HepG2 (cell line): ENCODE measurements around the gene SETD2. TPM values are rescaled to one million over a fixed set of nuclear protein-coding genes. Genes with fewer than 3 reads are reported as not detected.

Experiments used
- ATAD3A ChIP-seq: sonication (generic); formaldehyde crosslinking; IDR thresholded peaks from 2 replicates; pipeline ENCODE4 v1.4.0; 2020; ENCODE audit warnings: missing genetic modification reagents
- CBFB ChIP-seq: sonication (generic); formaldehyde crosslinking; IDR thresholded peaks from 2 replicates; pipeline ENCODE4 v1.4.0; 2020; ENCODE audit warnings: missing genetic modification reagents
- CC2D1A ChIP-seq: sonication (generic); formaldehyde crosslinking; IDR thresholded peaks from 2 replicates; pipeline ENCODE4 v1.8.1; 2023; ENCODE audit warnings: mild to moderate bottlenecking, missing genetic modification reagents
- ELF4 ChIP-seq: sonication (generic); formaldehyde crosslinking; IDR thresholded peaks from 2 replicates; pipeline ENCODE4 v1.5.0; 2020; ENCODE audit warnings: missing genetic modification reagents, mild to moderate bottlenecking, moderate library complexity, borderline replicate concordance
- EZH2 ChIP-seq: conservative IDR thresholded peaks from 2 replicates; pipeline ENCODE4 v1.6.1; 2012; ENCODE audit warnings: mild to moderate bottlenecking, low read depth, low read length, moderate library complexity
- FOXA3 ChIP-seq: IDR thresholded peaks from 2 replicates; pipeline ENCODE4 v1.6.1; 2016; ENCODE audit warnings: missing genetic modification reagents, missing compliant biosample characterization
- GLI4 ChIP-seq: sonication (generic); formaldehyde crosslinking; IDR thresholded peaks from 2 replicates; pipeline ENCODE4 v1.5.1; 2020; ENCODE audit warnings: missing genetic modification reagents, mild to moderate bottlenecking, moderate library complexity, borderline replicate concordance
- JUN ChIP-seq: sonication (generic); formaldehyde crosslinking; IDR thresholded peaks from 2 replicates; pipeline ENCODE4 v1.4.0; 2020; ENCODE audit warnings: mild to moderate bottlenecking, missing genetic modification reagents
- MAFK ChIP-seq, 2 experiments: IDR thresholded peaks in 1 of 2; conservative IDR thresholded peaks in 1 of 2; 2 replicates each; pipeline ENCODE4 v1.6.1; 2011; ENCODE audit warnings: improper control_type of control experiment in 2 of 2, low read length in 2 of 2
- MLX ChIP-seq: IDR thresholded peaks from 2 replicates; pipeline ENCODE4 v1.6.1; 2016
- MTA3 ChIP-seq: sonication (generic); formaldehyde crosslinking; IDR thresholded peaks from 2 replicates; pipeline ENCODE4 v1.4.0; 2020; ENCODE audit warnings: missing genetic modification reagents
- MXD4 ChIP-seq: IDR thresholded peaks from 2 replicates; pipeline ENCODE4 v1.6.1; 2016; ENCODE audit warnings: mild to moderate bottlenecking, missing biosample characterization, missing genetic modification reagents
- PBX2 ChIP-seq: IDR thresholded peaks from 2 replicates; pipeline ENCODE4 v1.6.1; 2016; ENCODE audit warnings: control low read depth
- PHF8 ChIP-seq: sonication (generic); formaldehyde crosslinking; IDR thresholded peaks from 2 replicates; pipeline ENCODE4 v1.5.0; 2020; ENCODE audit warnings: missing genetic modification reagents
- SKI ChIP-seq: fragments of 450-650 bp; IDR thresholded peaks from one replicate; pipeline ENCODE4 v1.6.1; 2018; ENCODE audit warnings: mild to moderate bottlenecking; ENCODE audit not compliant: partially characterized antibody
- YY1 ChIP-seq: IDR thresholded peaks from 2 replicates; pipeline ENCODE4 v1.6.1; 2011; ENCODE audit warnings: low read length, low read depth, moderate library complexity, mild to moderate bottlenecking; ENCODE audit not compliant: insufficient read depth, insufficient replicate concordance
- ZEB1 ChIP-seq: IDR thresholded peaks from 2 replicates; pipeline ENCODE4 v1.6.1; 2012; ENCODE audit warnings: mild to moderate bottlenecking, low read depth, inconsistent platforms; ENCODE audit not compliant: insufficient replicate concordance
- ZNF225 ChIP-seq: sonication (generic); formaldehyde crosslinking; IDR thresholded peaks from 2 replicates; pipeline ENCODE4 v1.4.0; 2020; ENCODE audit warnings: mild to moderate bottlenecking, missing genetic modification reagents
- ZNF292 ChIP-seq: sonication (generic); formaldehyde crosslinking; IDR thresholded peaks from 2 replicates; pipeline ENCODE4 v1.8.1; 2022; ENCODE audit warnings: mild to moderate bottlenecking, low read depth, missing genetic modification reagents, borderline replicate concordance
- ZNF615 ChIP-seq: sonication (generic); formaldehyde crosslinking; IDR thresholded peaks from 2 replicates; pipeline ENCODE4 v1.5.0; 2020; ENCODE audit warnings: mild to moderate bottlenecking, missing genetic modification reagents, borderline replicate concordance
- ZNF746 ChIP-seq: sonication (generic); formaldehyde crosslinking; IDR thresholded peaks from 2 replicates; pipeline ENCODE4 v1.8.0; 2022; ENCODE audit warnings: mild to moderate bottlenecking, missing genetic modification reagents
- polyA plus RNA-seq, 8 experiments: library from polyadenylated mRNA; depleted of rRNA in 3 of 8; stranded (reverse) in 7 of 8; unstranded in 1 of 8; fragments of >200 nt; fragmentation: Illumina TruSeq in 4 of 8; extraction: Trizol in 4 of 8; gene quantifications; 2 replicates each; pipeline versions ENCODE4 v1.2.1 to v1.2.3, GENCODE V29; 2011 to 2016; ENCODE audit warnings: low read depth in 4 of 8, missing spikeins in 1 of 8, mixed read lengths in 1 of 8; ENCODE audit not compliant: insufficient read depth in 1 of 8
- total RNA-seq, 5 experiments: library from RNA; depleted of rRNA; stranded (reverse); fragments of >200 nt; fragmentation: Illumina TruSeq; extraction: Trizol; gene quantifications; 2 replicates each; pipeline ENCODE4 v1.2.3, GENCODE V29; 2016; ENCODE audit warnings: low read depth in 1 of 5
- TF ChIP-seq, protein P1 (sequence below): sonication (generic); formaldehyde crosslinking; IDR thresholded peaks from 2 replicates; pipeline ENCODE4 v1.4.0; 2020; ENCODE audit warnings: missing genetic modification reagents, borderline replicate concordance
- TF ChIP-seq, protein P2 (sequence below): sonication (generic); formaldehyde crosslinking; IDR thresholded peaks from 2 replicates; pipeline ENCODE4 v1.4.0; 2020; ENCODE audit warnings: missing genetic modification reagents

SETD2 gene
- total and polyA plus RNA-seq, 2 of the 13 experiments (the other 11 are each of a cell fraction or from before 2014, with no cell fraction given): 14.2 to 24.2 TPM

DNA sequence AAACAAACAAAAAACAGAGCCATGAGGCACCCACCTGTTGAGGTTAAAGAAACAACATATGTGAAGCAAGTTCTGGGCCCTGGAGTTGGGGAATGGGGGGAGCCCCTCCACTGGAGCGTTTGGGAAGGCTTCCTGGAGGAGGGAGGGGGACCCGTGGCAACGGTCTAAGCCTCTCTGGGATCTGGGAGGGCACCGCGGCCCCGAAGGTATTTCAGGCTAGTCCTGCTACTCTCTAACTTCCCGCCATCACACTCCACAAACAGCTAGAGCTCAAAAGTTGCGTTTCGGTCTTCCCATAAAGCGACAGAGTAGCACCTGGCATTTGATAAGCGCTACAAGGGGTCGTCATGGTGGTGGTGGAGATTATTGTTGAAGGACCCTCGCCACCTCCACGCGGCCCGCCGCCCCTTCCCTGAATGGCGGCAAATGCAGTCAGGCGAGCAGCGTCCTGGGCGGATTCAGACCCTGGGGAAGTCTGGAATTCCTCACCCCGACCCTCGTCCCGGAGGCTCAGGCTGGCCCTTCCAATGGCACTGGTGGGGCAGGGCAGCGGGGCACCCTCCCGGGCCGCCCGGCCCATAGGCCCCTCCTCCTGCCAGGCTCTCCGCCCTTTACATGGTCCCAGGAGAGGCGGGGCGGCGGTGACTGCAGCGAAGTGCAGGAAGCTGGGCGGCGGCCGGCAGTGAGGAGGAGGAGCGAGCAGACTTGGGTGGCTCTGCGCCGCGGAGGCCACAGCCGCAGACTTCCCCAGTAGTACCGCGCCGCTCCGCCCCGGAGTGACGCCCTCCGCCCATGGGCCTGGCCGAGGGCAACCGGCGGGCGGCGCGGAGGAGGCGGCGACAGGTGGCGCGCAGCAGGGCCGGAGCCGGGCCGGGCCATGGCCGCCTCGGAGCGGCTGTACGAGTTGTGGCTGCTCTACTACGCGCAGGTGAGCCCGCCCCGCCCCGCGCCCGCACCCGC, 184.6 kb downstream of the SETD2 start, which contains the start of gene NBEAL2 (continued):
- TF ChIP-seq, protein P1, sequence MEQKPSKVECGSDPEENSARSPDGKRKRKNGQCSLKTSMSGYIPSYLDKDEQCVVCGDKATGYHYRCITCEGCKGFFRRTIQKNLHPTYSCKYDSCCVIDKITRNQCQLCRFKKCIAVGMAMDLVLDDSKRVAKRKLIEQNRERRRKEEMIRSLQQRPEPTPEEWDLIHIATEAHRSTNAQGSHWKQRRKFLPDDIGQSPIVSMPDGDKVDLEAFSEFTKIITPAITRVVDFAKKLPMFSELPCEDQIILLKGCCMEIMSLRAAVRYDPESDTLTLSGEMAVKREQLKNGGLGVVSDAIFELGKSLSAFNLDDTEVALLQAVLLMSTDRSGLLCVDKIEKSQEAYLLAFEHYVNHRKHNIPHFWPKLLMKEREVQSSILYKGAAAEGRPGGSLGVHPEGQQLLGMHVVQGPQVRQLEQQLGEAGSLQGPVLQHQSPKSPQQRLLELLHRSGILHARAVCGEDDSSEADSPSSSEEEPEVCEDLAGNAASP (CRISPR knock-in tag): peak; percentile 81
- TF ChIP-seq GLI4 (CRISPR knock-in tag) (no peak), EZH2 (no peak), CC2D1A (no peak), ZNF292 (peak; percentile 69; the same call in 1 of the 2 replicates), PHF8 (CRISPR knock-in tag) (peak; percentile 68), PBX2 (CRISPR knock-in tag) (no peak), ZEB1 (no peak), ATAD3A (CRISPR knock-in tag) (no peak), YY1 (peak; percentile 64), MTA3 (CRISPR knock-in tag) (no peak), ZNF225 (CRISPR knock-in tag) (no peak), ZNF746 (CRISPR knock-in tag) (no peak; the same call in 1 of the 2 replicates), FOXA3 (CRISPR knock-in tag) (peak; percentile 46; the same call in 1 of the 2 replicates), MLX (CRISPR knock-in tag) (no peak; the same call in 1 of the 2 replicates), CBFB (no peak), JUN (CRISPR knock-in tag) (no peak), ELF4 (no peak), SKI (peak; percentile 74), MXD4 (peak; percentile 42; the same call in 1 of the 2 replicates), ZNF615 (CRISPR knock-in tag) (no peak), MAFK (conservative IDR thresholded peaks at IDR 0.05 in 1 of 2, IDR thresholded peaks at IDR 0.05 in 1 of 2; ENCODE audit: low read length in 2 of 2) (no peak)
- TF ChIP-seq, protein P2, sequence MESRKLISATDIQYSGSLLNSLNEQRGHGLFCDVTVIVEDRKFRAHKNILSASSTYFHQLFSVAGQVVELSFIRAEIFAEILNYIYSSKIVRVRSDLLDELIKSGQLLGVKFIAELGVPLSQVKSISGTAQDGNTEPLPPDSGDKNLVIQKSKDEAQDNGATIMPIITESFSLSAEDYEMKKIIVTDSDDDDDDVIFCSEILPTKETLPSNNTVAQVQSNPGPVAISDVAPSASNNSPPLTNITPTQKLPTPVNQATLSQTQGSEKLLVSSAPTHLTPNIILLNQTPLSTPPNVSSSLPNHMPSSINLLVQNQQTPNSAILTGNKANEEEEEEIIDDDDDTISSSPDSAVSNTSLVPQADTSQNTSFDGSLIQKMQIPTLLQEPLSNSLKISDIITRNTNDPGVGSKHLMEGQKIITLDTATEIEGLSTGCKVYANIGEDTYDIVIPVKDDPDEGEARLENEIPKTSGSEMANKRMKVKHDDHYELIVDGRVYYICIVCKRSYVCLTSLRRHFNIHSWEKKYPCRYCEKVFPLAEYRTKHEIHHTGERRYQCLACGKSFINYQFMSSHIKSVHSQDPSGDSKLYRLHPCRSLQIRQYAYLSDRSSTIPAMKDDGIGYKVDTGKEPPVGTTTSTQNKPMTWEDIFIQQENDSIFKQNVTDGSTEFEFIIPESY (CRISPR knock-in tag): no peak
